G401.6 (cell line): ENCODE data around the gene SCP2.

Experiments used
- FAIRE-seq: peaks from 2 replicates; lab custom pipeline; 2012; peaks lifted over from hg19 to GRCh38; lab: Jason Lieb, UNC

The SCP2 gene

GRCh38 chr1:53068314-53069099 lies 141.4 kb downstream of the SCP2 start:
- no peak for FAIRE-seq

DNA sequence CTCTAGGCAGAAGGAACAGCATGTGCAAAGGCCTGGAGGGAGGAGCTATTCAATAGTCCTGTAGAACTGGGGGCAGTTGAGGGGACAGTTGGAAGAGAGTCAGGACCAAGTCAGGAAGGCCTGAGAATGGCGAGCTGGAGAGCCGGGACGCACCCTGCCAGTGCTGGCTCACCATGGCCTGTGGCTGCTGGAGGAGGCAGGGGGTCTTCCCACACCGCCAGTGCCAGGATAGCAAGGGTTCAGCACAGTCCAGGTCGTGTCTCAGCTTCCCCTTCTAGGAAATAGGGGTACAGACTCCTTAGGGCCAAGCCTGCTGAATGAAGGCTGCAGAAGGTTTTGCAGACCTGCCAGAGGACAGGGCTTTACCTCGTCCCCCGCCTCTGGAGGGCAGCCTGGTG lies 142.2 kb downstream of the SCP2 start:
- FAIRE-seq, result no peak

- FAIRE-seq, result no peak
These were observed 142.7 kb downstream of the SCP2 start for GRCh38 chr1:53069663-53070327.

DNA sequence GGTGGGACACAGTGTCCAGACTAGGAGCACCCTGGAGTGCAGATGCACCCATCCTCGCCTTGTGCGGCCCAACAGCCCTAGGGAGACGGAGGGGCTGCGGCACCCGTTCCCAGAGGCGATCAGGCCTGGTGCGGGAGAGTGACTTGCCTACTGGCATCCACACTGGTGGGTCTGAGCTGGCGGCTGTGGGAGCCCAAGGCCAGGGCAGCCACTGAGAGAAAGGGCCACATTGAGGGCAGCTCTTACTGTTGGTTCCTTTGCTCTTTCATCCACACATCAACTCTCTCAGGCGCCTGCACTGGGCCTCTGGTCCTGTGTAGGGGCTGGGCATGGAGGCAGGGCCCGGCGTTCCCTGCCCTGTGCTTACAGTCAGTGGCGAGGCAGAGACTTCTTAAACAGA lies 143.5 kb downstream of the SCP2 start:
- FAIRE-seq, result no peak

GRCh38 chr1:53071167-53071865 lies 144.2 kb downstream of the SCP2 start:
- no peak for FAIRE-seq

DNA sequence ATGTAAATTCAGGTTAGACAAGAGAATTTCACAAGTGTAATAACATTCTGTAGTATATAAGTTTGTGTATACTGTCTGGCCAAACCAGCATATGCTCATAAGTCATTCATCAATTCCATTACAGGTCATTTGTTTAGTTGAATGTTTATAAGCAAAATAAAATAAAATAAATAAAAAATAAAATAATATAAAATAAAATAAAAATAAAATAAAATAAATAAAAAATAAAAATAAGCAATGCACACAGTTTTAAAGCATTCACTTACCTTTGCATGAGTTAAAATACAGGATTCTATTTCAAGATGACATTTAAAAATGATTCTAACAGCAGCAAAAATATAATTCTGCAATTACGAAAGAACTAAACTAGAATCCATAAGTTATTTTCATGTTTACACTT lies 144.8 kb downstream of the SCP2 start:
- peak; percentile 84 for FAIRE-seq

DNA sequence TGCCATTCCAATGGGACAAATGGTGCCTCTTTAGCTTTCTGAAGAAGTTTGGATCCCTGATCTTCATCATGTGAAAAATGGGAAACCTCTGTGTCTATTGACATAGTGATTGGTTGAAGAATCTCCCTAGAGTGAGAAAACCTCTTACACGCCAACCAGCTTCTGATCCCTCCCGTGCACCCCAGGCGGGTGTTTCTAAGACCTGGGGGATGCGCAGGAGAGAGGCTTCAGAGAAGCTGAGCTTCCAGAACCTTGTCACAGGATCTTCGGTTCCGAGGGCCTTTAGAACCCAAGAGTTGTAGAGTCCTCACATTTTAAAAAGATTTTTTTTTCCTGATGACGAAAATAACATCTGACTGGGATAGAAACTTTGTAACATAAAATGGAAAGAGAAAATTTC lies 146.2 kb downstream of the SCP2 start:
- FAIRE-seq, result no peak

GRCh38 chr1:53073868-53074311 lies 146.8 kb downstream of the SCP2 start:
- no peak for FAIRE-seq

GRCh38 chr1:53074313-53075154 lies 147.5 kb downstream of the SCP2 start:
- no peak for FAIRE-seq

GRCh38 chr1:53075206-53075605 lies 148.1 kb downstream of the SCP2 start:
- FAIRE-seq, result no peak

- no peak for FAIRE-seq
These were observed 148.7 kb downstream of the SCP2 start for GRCh38 chr1:53075761-53076163.

- FAIRE-seq, result no peak
These were observed 149.1 kb downstream of the SCP2 start for GRCh38 chr1:53076165-53076564.

- no peak for FAIRE-seq
These were observed 149.9 kb downstream of the SCP2 start for GRCh38 chr1:53076721-53077598.

DNA sequence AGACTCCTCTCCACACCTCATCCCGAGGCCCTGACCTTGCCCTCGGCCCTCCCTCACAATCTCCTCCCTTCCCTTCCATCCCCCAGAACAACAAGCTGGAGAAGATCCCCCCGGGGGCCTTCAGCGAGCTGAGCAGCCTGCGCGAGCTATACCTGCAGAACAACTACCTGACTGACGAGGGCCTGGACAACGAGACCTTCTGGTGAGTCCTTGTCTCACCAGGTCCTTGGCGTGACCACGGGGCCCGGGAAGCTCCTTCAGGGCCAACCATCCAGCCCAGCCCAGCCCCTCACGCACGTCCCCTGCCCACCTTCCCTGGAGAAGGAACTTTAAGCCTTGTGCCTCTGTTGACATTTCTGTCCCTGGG lies 150.5 kb downstream of the SCP2 start:
- no peak for FAIRE-seq

GRCh38 chr1:53078333-53079101 lies 151.4 kb downstream of the SCP2 start:
- FAIRE-seq, result no peak

DNA sequence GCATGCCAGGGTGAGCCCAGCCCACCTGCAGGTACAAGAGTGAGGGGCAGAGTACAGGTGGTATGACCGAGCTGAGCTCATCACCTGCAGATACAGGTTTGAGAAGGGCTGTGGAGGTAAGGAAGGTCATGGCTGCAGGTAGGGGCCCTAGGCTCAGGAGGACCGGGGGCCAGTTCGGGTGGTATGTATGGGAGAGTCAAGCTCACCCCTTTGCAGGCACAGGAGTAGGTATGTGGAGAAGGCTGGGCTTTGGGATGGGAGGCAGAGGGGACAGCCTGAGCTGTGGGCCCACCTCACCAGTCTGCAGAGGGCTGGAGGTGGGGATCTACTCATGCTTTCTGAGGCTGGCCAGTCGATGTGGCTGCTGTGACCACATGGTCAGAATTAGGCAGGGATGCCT lies 152.2 kb downstream of the SCP2 start:
- FAIRE-seq, result no peak

DNA sequence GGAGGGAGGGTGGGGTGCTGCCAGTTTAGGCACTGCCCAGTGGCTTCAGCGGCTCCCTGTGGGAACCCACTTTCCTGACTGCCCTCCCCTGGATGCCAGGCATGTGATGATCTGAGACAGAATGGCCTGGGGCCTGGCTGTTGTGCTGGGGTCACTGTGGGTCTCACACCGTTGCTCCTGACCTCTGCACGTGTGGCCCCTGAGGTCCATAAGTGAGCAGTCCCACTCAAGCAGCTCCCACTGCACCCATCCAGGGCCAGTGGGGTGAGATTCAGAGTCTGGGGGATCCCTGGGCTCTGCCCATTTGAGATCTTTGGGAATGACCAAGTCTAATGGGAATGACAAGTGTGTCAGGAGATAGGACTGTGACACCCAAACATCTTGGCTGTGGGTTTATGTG lies 153.0 kb downstream of the SCP2 start:
- FAIRE-seq, result no peak

DNA sequence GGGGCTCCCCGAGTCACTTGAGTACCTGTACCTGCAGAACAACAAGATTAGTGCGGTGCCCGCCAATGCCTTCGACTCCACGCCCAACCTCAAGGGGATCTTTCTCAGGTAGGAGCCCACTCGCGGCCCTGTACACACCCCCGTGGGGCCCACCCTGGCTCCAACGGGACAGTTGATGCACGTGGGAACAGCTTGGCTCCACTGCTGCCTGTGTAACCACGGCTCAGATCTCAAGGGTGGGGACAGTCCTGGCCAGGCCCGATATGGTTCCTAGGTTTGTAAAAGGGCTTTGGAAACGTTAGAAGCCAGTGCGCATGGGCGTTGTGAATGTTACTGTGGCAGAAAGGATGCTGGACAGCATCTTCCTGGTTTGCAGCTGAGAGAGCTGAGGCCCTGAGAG lies 153.7 kb downstream of the SCP2 start:
- FAIRE-seq, result no peak

DNA sequence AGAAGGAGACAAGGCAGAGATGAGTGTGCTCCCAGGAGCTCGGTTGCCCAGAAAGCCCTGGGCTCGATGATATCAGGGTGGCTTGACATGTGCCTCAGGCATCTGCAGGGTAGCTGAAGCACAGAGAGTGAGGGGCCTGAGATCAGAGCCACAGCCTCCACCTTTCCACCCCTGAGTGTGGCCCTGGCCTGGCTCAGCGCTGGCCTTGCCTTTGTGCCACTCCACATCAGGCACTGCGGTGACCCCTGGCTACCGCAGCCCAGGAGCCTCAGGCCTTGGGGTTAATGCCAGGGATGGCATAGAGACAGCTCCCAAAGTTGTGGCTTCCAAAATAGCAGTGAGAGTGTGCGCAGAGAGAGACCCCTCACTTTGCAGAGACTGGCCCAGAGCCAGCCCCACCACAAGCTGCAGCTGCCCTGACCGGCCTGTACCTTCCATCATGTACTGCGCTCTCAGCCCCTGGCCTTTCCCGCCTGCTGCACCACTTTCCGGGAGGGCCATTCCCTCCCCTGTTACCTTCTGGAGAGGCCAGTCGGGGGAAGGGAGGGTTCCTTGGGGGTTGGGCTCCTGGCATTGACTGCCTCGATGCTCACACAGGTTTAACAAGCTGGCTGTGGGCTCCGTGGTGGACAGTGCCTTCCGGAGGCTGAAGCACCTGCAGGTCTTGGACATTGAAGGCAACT lies 154.4 kb downstream of the SCP2 start:
- no peak for FAIRE-seq

DNA sequence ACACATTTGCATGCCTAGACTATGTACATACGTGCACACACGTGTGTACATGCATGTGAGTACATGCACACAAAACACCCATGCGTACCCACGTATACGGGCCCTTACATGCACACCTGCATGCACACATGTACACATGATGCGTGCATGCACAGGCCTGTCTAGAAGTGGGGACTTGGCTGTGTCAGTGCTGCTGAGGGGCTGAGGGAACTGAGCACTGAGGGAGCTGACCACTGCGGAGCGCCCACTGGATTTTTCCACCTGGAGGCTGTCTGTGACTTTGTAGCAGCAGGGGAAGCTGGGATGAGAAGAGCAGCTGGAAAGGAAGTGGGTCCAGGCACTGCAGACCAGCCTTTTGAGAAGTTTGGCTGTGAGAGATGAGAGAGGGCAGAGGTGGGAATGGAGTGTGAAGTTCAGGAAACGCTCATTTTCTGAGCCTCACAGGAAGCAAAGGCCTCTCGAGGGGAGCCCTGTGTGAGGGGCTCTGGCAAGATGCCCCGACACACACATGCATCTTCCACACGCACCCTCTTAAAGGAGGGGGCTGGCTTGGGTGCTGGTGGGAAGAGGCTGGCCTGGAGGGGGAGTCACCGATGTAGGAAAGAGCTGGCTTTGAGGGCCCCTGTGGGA lies 155.9 kb downstream of the SCP2 start:
- FAIRE-seq, result no peak
